Measurements from ENCODE around the gene SLF2.

DNA sequence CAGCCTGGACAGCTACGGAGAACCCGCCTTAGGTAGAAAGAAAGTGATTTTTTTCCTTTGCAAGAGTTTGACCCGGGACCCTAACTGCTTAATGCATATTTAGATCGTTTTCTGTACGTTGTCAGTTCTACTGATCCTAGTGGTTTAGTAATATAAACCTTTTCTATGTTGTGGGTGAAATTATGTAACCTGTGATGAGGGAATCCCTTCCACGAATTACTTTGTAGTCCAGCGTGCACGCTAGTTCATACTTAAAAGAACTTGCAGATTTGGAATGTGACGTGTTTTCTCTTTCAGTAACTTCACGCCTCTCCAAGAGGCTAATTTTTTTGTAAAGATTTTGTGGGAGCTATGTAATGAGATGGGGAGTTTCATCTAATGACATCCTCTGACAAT, 705 bp downstream of the SLF2 start:
- TF ChIP-seq, protein P1, sequence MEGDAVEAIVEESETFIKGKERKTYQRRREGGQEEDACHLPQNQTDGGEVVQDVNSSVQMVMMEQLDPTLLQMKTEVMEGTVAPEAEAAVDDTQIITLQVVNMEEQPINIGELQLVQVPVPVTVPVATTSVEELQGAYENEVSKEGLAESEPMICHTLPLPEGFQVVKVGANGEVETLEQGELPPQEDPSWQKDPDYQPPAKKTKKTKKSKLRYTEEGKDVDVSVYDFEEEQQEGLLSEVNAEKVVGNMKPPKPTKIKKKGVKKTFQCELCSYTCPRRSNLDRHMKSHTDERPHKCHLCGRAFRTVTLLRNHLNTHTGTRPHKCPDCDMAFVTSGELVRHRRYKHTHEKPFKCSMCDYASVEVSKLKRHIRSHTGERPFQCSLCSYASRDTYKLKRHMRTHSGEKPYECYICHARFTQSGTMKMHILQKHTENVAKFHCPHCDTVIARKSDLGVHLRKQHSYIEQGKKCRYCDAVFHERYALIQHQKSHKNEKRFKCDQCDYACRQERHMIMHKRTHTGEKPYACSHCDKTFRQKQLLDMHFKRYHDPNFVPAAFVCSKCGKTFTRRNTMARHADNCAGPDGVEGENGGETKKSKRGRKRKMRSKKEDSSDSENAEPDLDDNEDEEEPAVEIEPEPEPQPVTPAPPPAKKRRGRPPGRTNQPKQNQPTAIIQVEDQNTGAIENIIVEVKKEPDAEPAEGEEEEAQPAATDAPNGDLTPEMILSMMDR (IDR thresholded peaks at IDR 0.05) = no peak
- TF ChIP-seq POLR2A (IDR thresholded peaks at IDR 0.05) = no peak

Measured in prostate gland (tissue), 2 donors.